ENCODE results near the gene IMPDH2. TPM values are rescaled to one million over a fixed set of nuclear protein-coding genes. Genes with fewer than 3 reads are reported as not detected.

Gene IMPDH2
- total RNA-seq, 1 experiment from 2014 or later = 522 TPM

Small RNA genes lying within 50 kb of the gene (small RNA-seq; reads per million reads assigned to genes)
- 7,498 reads per million, percentile 100 among the genes with 10 or more reads in this experiment for gene MIR191
- 144 reads per million, percentile 99 among the genes with 10 or more reads in this experiment for gene MIR425

Other genes starting within 250 kb of the IMPDH2 start
- 37.9 and 51.5 TPM in 2 replicates for gene PRKAR2A, start 181.5 kb downstream of the IMPDH2 start, total RNA-seq (2014; rRNA removed; shearing (Covaris generic); ENCODE audit: low replicate concordance)
- 20.5 and 33.8 TPM in 2 replicates for gene SLC25A20, start 130.5 kb downstream of the IMPDH2 start, total RNA-seq (2014; rRNA removed; shearing (Covaris generic); ENCODE audit: low replicate concordance)
- 86.4 and 113 TPM in 2 replicates for gene ARIH2, start 110.6 kb downstream of the IMPDH2 start, total RNA-seq (2014; rRNA removed; shearing (Covaris generic); ENCODE audit: low replicate concordance)
- gene P4HTM, start 39.2 kb downstream of the IMPDH2 start, total RNA-seq (2014; rRNA removed; shearing (Covaris generic); ENCODE audit: low replicate concordance) = 36.1 and 86.7 TPM in 2 replicates
- gene WDR6, start 22.0 kb downstream of the IMPDH2 start, total RNA-seq (2014; rRNA removed; shearing (Covaris generic); ENCODE audit: low replicate concordance) = 82.1 and 110 TPM in 2 replicates
- 44.8 and 53.4 TPM in 2 replicates for gene DALRD3, start 10.8 kb downstream of the IMPDH2 start, total RNA-seq (2014; rRNA removed; shearing (Covaris generic); ENCODE audit: low replicate concordance)
- 228 and 279 TPM in 2 replicates for gene NDUFAF3, start 7.3 kb downstream of the IMPDH2 start, total RNA-seq (2014; rRNA removed; shearing (Covaris generic); ENCODE audit: low replicate concordance)
- 75.4 and 80.0 TPM in 2 replicates for gene QRICH1, start 64.7 kb upstream of the IMPDH2 start, total RNA-seq (2014; rRNA removed; shearing (Covaris generic); ENCODE audit: low replicate concordance)
- 220 and 257 TPM in 2 replicates for gene QARS1, start 75.4 kb upstream of the IMPDH2 start, total RNA-seq (2014; rRNA removed; shearing (Covaris generic); ENCODE audit: low replicate concordance)
- 31.5 and 111 TPM in 2 replicates for gene USP19, start 91.4 kb upstream of the IMPDH2 start, total RNA-seq (2014; rRNA removed; shearing (Covaris generic); ENCODE audit: low replicate concordance)
- gene LAMB2, start 103.7 kb upstream of the IMPDH2 start, total RNA-seq (2014; rRNA removed; shearing (Covaris generic); ENCODE audit: low replicate concordance) = 3.8 TPM in 1 of 2 replicates, not detected in the other
- 18.4 and 22.0 TPM in 2 replicates for gene CCDC71, start 136.9 kb upstream of the IMPDH2 start, total RNA-seq (2014; rRNA removed; shearing (Covaris generic); ENCODE audit: low replicate concordance)
- gene KLHDC8B, start 142.2 kb upstream of the IMPDH2 start, total RNA-seq (2014; rRNA removed; shearing (Covaris generic); ENCODE audit: low replicate concordance) = 8.4 and 16.5 TPM in 2 replicates
- 1.6 and 3.6 TPM in 2 replicates for gene C3orf62, start 247.8 kb upstream of the IMPDH2 start, total RNA-seq (2014; rRNA removed; shearing (Covaris generic); ENCODE audit: low replicate concordance)